ENCODE measurements around the gene C14orf119. TPM values are rescaled to one million over a fixed set of nuclear protein-coding genes. Genes with fewer than 3 reads are reported as not detected.

The C14orf119 gene
- polyA plus RNA-seq, 3 donors = 17.5 to 110 (median 106) TPM

- Histone ChIP-seq H4K20me1 (ENCODE audit: insufficient read depth, low read length) (peaks cover 12% of the 10 kb centered on the region), H3K4me2 (replicated peaks; ENCODE audit: extremely low read depth, low read length, poor library complexity, severe bottlenecking) (no peak overlapping the region), H3K4me1 (ENCODE audit: control insufficient read depth in 1 of 2, insufficient read depth in 2 of 2, low read length in 2 of 2) (peaks cover 23 to 32% of the 10 kb centered on the region in 2 donors), H3K27ac (ENCODE audit: low read depth in 1 of 2, low read length in 2 of 2) (no peak overlapping the region), H3K27me3 (ENCODE audit: control insufficient read depth in 2 of 2, insufficient read depth in 2 of 2, low read length in 2 of 2) (peaks cover 4 to 10% of the 10 kb centered on the region in 2 donors), H2AFZ (ENCODE audit: insufficient read depth, low read depth, low read length, poor library complexity, severe bottlenecking) (no peak overlapping the region), H3K9ac (ENCODE audit: insufficient read depth, low read length, poor library complexity, severe bottlenecking) (no peak overlapping the region), H3K4me3 (replicated peaks in 1 of 3; ENCODE audit: low read depth in 2 of 3, low read length in 3 of 3) (no peak overlapping the region), H3K9me3 (replicated peaks in 1 of 2; ENCODE audit: control insufficient read depth in 1 of 2, insufficient read depth in 1 of 2, low read length in 2 of 2) (no peaks in the 10 kb centered on the region), H3K79me2 (ENCODE audit: insufficient read depth, low read length) (no peaks in the 10 kb centered on the region), H3K36me3 (replicated peaks in 1 of 2; ENCODE audit: control insufficient read depth in 1 of 2, insufficient read depth in 2 of 2, low read length in 2 of 2) (peaks cover 5 to 7% of the 10 kb centered on the region in 2 donors)
- Mint-ChIP-seq H3K4me1 (peaks cover 29% of the 10 kb centered on the region), H3K4me3 (no peak overlapping the region), H3K9me3 (peaks cover 0 to 3% (median 0%) of the 10 kb centered on the region in 7 donors), H3K27ac (no peak overlapping the region), H3K36me3 (peaks cover 4 to 7% of the 10 kb centered on the region in 2 donors), H3K27me3 (ENCODE audit: low read depth in 3 of 3) (peaks cover 10 to 15% (median 12%) of the 10 kb centered on the region in 3 donors)
- no peak for TF ChIP-seq CTCF (IDR thresholded peaks at IDR 0.05)
- intact Hi-C loops (cut with micrococcal nuclease) = no loop called here
- 68% methylated on average over 11 of the region's 17 CpGs for WGBS (ENCODE audit: insufficient coverage)
- DNase-seq = no peak
Measured at GRCh38 chr14:23054000-23054811, 41.1 kb upstream of the C14orf119 start.

- Histone ChIP-seq H3K36me3 (replicated peaks in 1 of 2; ENCODE audit: control insufficient read depth in 1 of 2, insufficient read depth in 2 of 2, low read length in 2 of 2) (peaks cover 11 to 17% of the 10 kb centered on the region in 2 donors), H3K9me3 (replicated peaks in 1 of 2; ENCODE audit: control insufficient read depth in 1 of 2, insufficient read depth in 1 of 2, low read length in 2 of 2) (no peaks in the 10 kb centered on the region), H3K4me1 (ENCODE audit: control insufficient read depth in 1 of 2, insufficient read depth in 2 of 2, low read length in 2 of 2) (peaks cover 23 to 32% of the 10 kb centered on the region in 2 donors), H3K4me3 (replicated peaks in 1 of 3; ENCODE audit: low read depth in 2 of 3, low read length in 3 of 3) (no peak overlapping the region), H3K79me2 (ENCODE audit: insufficient read depth, low read length) (no peaks in the 10 kb centered on the region), H3K27me3 (ENCODE audit: control insufficient read depth in 2 of 2, insufficient read depth in 2 of 2, low read length in 2 of 2) (peaks cover 4 to 10% of the 10 kb centered on the region in 2 donors), H2AFZ (ENCODE audit: insufficient read depth, low read depth, low read length, poor library complexity, severe bottlenecking) (no peak overlapping the region), H3K27ac (ENCODE audit: low read depth in 1 of 2, low read length in 2 of 2) (no peak overlapping the region), H3K9ac (ENCODE audit: insufficient read depth, low read length, poor library complexity, severe bottlenecking) (no peak overlapping the region), H4K20me1 (ENCODE audit: insufficient read depth, low read length) (peaks cover 16% of the 10 kb centered on the region), H3K4me2 (replicated peaks; ENCODE audit: extremely low read depth, low read length, poor library complexity, severe bottlenecking) (no peak overlapping the region)
- no peak for TF ChIP-seq CTCF (IDR thresholded peaks at IDR 0.05)
- Mint-ChIP-seq H3K36me3 (peaks cover 14 to 15% of the 10 kb centered on the region in 2 donors), H3K4me3 (no peak overlapping the region), H3K9me3 (peaks cover 0 to 3% (median 0%) of the 10 kb centered on the region in 7 donors), H3K27ac (no peak overlapping the region), H3K27me3 (ENCODE audit: low read depth in 3 of 3) (peaks cover 10 to 16% (median 12%) of the 10 kb centered on the region in 3 donors), H3K4me1 (peaks cover 29% of the 10 kb centered on the region)
- intact Hi-C loops (cut with micrococcal nuclease) = no loop called here
- WGBS (ENCODE audit: insufficient coverage) = 95% methylated on average over 11 of the region's 12 CpGs
- no peak for DNase-seq
Measured at GRCh38 chr14:23055147-23055550, 40.2 kb upstream of the C14orf119 start.

All from CD14-positive monocyte (primary cell).